A549 (cell line): ENCODE results near the gene SLC26A8. TPM values are rescaled to one million over a fixed set of nuclear protein-coding genes. Genes with fewer than 3 reads are reported as not detected.

Experiments used
- ATAC-seq, 2 experiments: fragments of 200-7000 bp in 1 of 2; fragments of >200 bp in 1 of 2; cut with Nextera tagmentation in 1 of 2; cut with Tn5 transposase in 1 of 2; 3 replicates each; pipeline versions ENCODE4 v1.8.0 to v1.9.1; 2018 to 2020; ENCODE audit warnings: mild to moderate bottlenecking in 1 of 2, moderate library complexity in 1 of 2
- CTCF ChIA-PET: fragments of 300-600 bp; sonication (Branson Sonifier 250); formaldehyde crosslinking; extraction: SDS; loops from one replicate; lab custom pipeline; 2021; ENCODE audit warnings: antibody characterized with exemption, inconsistent platforms; lab: Yijun Ruan, JAX
- POLR2A ChIA-PET: fragments of 350-600 bp; formaldehyde crosslinking; extraction: SDS; loops from one replicate; lab custom pipeline; 2021; ENCODE audit warnings: antibody characterized with exemption, inconsistent platforms; lab: Yijun Ruan, JAX
- DNase-seq, 2 experiments: peaks; one replicate each; pipeline versions ENCODE4 v3.0.0 to v3.0.0-alpha.2; 2011 to 2016; ENCODE audit warnings: low read depth in 1 of 2, low spot score in 1 of 2
- FAIRE-seq: peaks from 2 replicates; lab custom pipeline; 2011; peaks lifted over from hg19 to GRCh38; lab: Jason Lieb, UNC
- H3K27ac ChIP-seq, 2 experiments: fragments of >200 bp; sonication (Bioruptor Twin); formaldehyde crosslinking; 3 replicates each; pipeline ENCODE4 v1.5.1; 2016 to 2017
- H3K4me1 ChIP-seq: fragments of >200 bp; sonication (Bioruptor Twin); formaldehyde crosslinking; 3 replicates; pipeline ENCODE4 v1.6.1; 2016
- H3K4me2 ChIP-seq: fragments of >200 bp; sonication (Bioruptor Twin); formaldehyde crosslinking; 3 replicates; pipeline ENCODE4 v1.6.1; 2016
- H3K4me3 ChIP-seq: fragments of >200 bp; sonication (Bioruptor Twin); formaldehyde crosslinking; 3 replicates; pipeline ENCODE4 v1.5.1; 2016
- H3K9me3 ChIP-seq: fragments of >200 bp; sonication (Bioruptor Twin); formaldehyde crosslinking; 3 replicates; pipeline ENCODE4 v1.6.1; 2016
- BCL3 ChIP-seq: fragments of >200 bp; sonication (Bioruptor Twin); formaldehyde crosslinking; IDR thresholded peaks from 3 replicates; pipeline ENCODE4 v1.6.1; 2016
- CEBPB ChIP-seq, 2 experiments: fragments of >200 bp in 1 of 2; sonication (Bioruptor Twin) in 1 of 2; formaldehyde crosslinking in 1 of 2; IDR thresholded peaks; 2 replicates each; pipeline ENCODE4 v1.6.1; 2012 to 2016
- E2F6 ChIP-seq: IDR thresholded peaks from 2 replicates; pipeline ENCODE4 v1.6.1; 2012; ENCODE audit warnings: low read depth, borderline replicate concordance
- ELK1 ChIP-seq: fragments of 150-350 bp; IDR thresholded peaks from 2 replicates; pipeline ENCODE4 v1.6.1; 2014; ENCODE audit warnings: low read depth, mild to moderate bottlenecking, low read length
- FOSB ChIP-seq: fragments of 250-450 bp; sonication (Bioruptor Pico); IDR thresholded peaks from 2 replicates; pipeline ENCODE4 v1.5.0; 2020; ENCODE audit warnings: mild to moderate bottlenecking, moderate library complexity
- GATA3 ChIP-seq: IDR thresholded peaks from 2 replicates; pipeline ENCODE4 v1.6.1; 2012; ENCODE audit warnings: borderline replicate concordance
- HDAC2 ChIP-seq: fragments of 200-600 bp; sonication (generic); IDR thresholded peaks from 2 replicates; pipeline ENCODE4 v1.6.1; 2016
- HMGXB4 ChIP-seq: fragments of 250-450 bp; sonication (Bioruptor Pico); IDR thresholded peaks from 2 replicates; pipeline ENCODE4 v1.5.0; 2021; ENCODE audit warnings: mild to moderate bottlenecking, moderate library complexity, borderline replicate concordance
- HOXB13 ChIP-seq: fragments of 250-450 bp; sonication (Bioruptor Pico); IDR thresholded peaks from 2 replicates; pipeline ENCODE4 v1.5.0; 2020; ENCODE audit warnings: low read depth, mild to moderate bottlenecking, moderate library complexity
- JUN ChIP-seq, 2 experiments: fragments of >200 bp; sonication (Bioruptor Twin); formaldehyde crosslinking; IDR thresholded peaks; 2 replicates in 1 of 2; 3 replicates in 1 of 2; pipeline ENCODE4 v1.6.1; 2016 to 2017
- KDM1A ChIP-seq: fragments of 200-600 bp; sonication (generic); IDR thresholded peaks from 2 replicates; pipeline ENCODE4 v1.6.1; 2016; ENCODE audit warnings: low read depth, mild to moderate bottlenecking
- KDM5A ChIP-seq: fragments of 200-600 bp; sonication (generic); IDR thresholded peaks from 2 replicates; pipeline ENCODE4 v1.6.1; 2016; ENCODE audit warnings: antibody characterized with exemption, mild to moderate bottlenecking
- MAZ ChIP-seq: fragments of 150-350 bp; IDR thresholded peaks from 2 replicates; pipeline ENCODE4 v1.6.1; 2014; ENCODE audit warnings: antibody characterized with exemption, low read depth, low read length, borderline replicate concordance
- NPAS2 ChIP-seq: fragments of 250-450 bp; sonication (Bioruptor Pico); IDR thresholded peaks from 2 replicates; pipeline ENCODE4 v1.8.0; 2022; ENCODE audit warnings: mild to moderate bottlenecking, moderate library complexity, borderline replicate concordance
- NR3C1 ChIP-seq: fragments of >200 bp; sonication (Bioruptor Twin); formaldehyde crosslinking; IDR thresholded peaks from 3 replicates; pipeline ENCODE4 v1.6.1; 2017
- PBX3 ChIP-seq: IDR thresholded peaks from 2 replicates; pipeline ENCODE4 v1.6.1; 2012
- POLR2AphosphoS2 ChIP-seq: conservative IDR thresholded peaks from 2 replicates; pipeline ENCODE4 v1.6.1; 2012; ENCODE audit warnings: low read length, improper control_type of control experiment, inconsistent platforms
- RCOR1 ChIP-seq: fragments of 150-350 bp; IDR thresholded peaks from 2 replicates; pipeline ENCODE4 v1.6.1; 2014; ENCODE audit warnings: antibody characterized with exemption, low read length, low read depth
- RNF2 ChIP-seq: fragments of 200-600 bp; sonication (generic); IDR thresholded peaks from 2 replicates; pipeline ENCODE4 v1.6.1; 2016; ENCODE audit warnings: low read depth, mild to moderate bottlenecking, antibody characterized with exemption, moderate library complexity, borderline replicate concordance
- TFCP2L1 ChIP-seq: fragments of 250-450 bp; sonication (Bioruptor Pico); IDR thresholded peaks from 2 replicates; pipeline ENCODE4 v1.5.0; 2021; ENCODE audit warnings: mild to moderate bottlenecking
- WGBS: methylation state at CpG from one replicate; pipeline ENCODE4 v1.1.6; 2017; ENCODE audit errors: missing lambda C conversion rate; 5-methylcytosine and 5-hydroxymethylcytosine counted together
- polyA plus RNA-seq, 4 experiments: library from polyadenylated mRNA; depleted of rRNA in 3 of 4; stranded (reverse); fragments of >200 nt; fragmentation: RNase III in 1 of 4; extraction: RNeasy Plus Mini Kit Qiagen cat#74134 plus additional on column Dnase treatment in 1 of 4; gene quantifications; 2 replicates in 3 of 4; 3 replicates in 1 of 4; pipeline ENCODE4 v1.2.3, GENCODE V29; 2011 to 2017

The SLC26A8 gene
- polyA plus RNA-seq, 2 of the 4 experiments (the other 2 are of a cell fraction): not detected

GRCh38 chr6:36039112-36039511 is 14.7 kb upstream of the SLC26A8 start:
- no peak for TF ChIP-seq NPAS2 (CRISPR knock-in tag)
- no peak for TF ChIP-seq NR3C1
- TF ChIP-seq CEBPB (IDR thresholded peaks at IDR 0.05): no peak
- no peak for TF ChIP-seq ELK1
- no peak for TF ChIP-seq GATA3
- no peak for TF ChIP-seq MAZ
- no peak for TF ChIP-seq PBX3
- TF ChIP-seq KDM5A: no peak
- TF ChIP-seq FOSB (CRISPR knock-in tag): no peak
- no peak for TF ChIP-seq RNF2
- TF ChIP-seq POLR2AphosphoS2: no peak
- TF ChIP-seq HDAC2: no peak
- no peak for TF ChIP-seq RCOR1
- TF ChIP-seq, all 56 proteins: peak for 0
- ChIA-PET POLR2A (interaction anchor here (2.1 kb wide), 1 partner anchor 11 kb away, joined by 11 read pairs; the partner anchor contains the start of gene MAPK14), CTCF (interaction anchor here (2.0 kb wide), 1 partner anchor 56 kb away, joined by 9 read pairs; no protein-coding TSS in a partner anchor)
- DNase-seq (peak in 1 of 2 experiments; percentile 8), ATAC-seq (no peak), FAIRE-seq (no peak)
- H3K4me1 ChIP-seq: 0 out of 3 replicates have a peak, but pooled peaks cover 6% of the 10 kb centered on the region
- H3K9me3 ChIP-seq: no peaks in the 10 kb centered on the region
- H3K4me2 ChIP-seq: peak overlapping the region; percentile 20; the same call in 2 of the 3 replicates
- no peak overlapping the region for H3K27ac ChIP-seq
- no peak overlapping the region for H3K4me3 ChIP-seq

GRCh38 chr6:36038120-36038876 is 13.9 kb upstream of the SLC26A8 start:
- TF ChIP-seq KDM1A (no peak), BCL3 (no peak), HDAC2 (no peak), PBX3 (no peak), JUN (IDR thresholded peaks at IDR 0.05) (no peak), POLR2AphosphoS2 (no peak), E2F6 (no peak), HMGXB4 (CRISPR knock-in tag) (no peak), TFCP2L1 (CRISPR knock-in tag) (no peak), HOXB13 (CRISPR knock-in tag) (no peak), RCOR1 (no peak)
- no peak overlapping the region for H3K27ac ChIP-seq
- ATAC-seq (no peak), DNase-seq (no peak), FAIRE-seq (no peak)
- CTCF ChIA-PET: interaction anchor here (1.7 to 2.0 kb wide), 2 partner anchors 10 to 57 kb away, joined by 7 to 9 read pairs; partner anchors contain the start of gene MAPK14
- no peaks in the 10 kb centered on the region for H3K9me3 ChIP-seq
- WGBS: 95% methylated on average over 4 of the region's 4 CpGs
- no peak overlapping the region; the same call in 1 of the 3 replicates for H3K4me2 ChIP-seq
- H3K4me1 ChIP-seq: peaks cover 14% of the 10 kb centered on the region; the same call in 2 of the 3 replicates
- no peak overlapping the region for H3K4me3 ChIP-seq
- POLR2A ChIA-PET: interaction anchor here (2.1 kb wide), 1 partner anchor 10 kb away, joined by 11 read pairs; the partner anchor contains the start of gene MAPK14
